ENCODE results near the gene ZNF768. TPM values are rescaled to one million over a fixed set of nuclear protein-coding genes. Genes with fewer than 3 reads are reported as not detected.

Gene ZNF768
- total RNA-seq: 10 to 100 TPM; 58.7 to 62.4 TPM
- long read RNA-seq, transcript ZNF768-201 (2 exons, 2,315 nt): major isoform, 6 of 17 reads
- long read RNA-seq, partial matches to known transcripts: 0 of 17 reads
- long read RNA-seq, other reads (novel, unspliced or antisense): 11 of 17 reads

DNA sequence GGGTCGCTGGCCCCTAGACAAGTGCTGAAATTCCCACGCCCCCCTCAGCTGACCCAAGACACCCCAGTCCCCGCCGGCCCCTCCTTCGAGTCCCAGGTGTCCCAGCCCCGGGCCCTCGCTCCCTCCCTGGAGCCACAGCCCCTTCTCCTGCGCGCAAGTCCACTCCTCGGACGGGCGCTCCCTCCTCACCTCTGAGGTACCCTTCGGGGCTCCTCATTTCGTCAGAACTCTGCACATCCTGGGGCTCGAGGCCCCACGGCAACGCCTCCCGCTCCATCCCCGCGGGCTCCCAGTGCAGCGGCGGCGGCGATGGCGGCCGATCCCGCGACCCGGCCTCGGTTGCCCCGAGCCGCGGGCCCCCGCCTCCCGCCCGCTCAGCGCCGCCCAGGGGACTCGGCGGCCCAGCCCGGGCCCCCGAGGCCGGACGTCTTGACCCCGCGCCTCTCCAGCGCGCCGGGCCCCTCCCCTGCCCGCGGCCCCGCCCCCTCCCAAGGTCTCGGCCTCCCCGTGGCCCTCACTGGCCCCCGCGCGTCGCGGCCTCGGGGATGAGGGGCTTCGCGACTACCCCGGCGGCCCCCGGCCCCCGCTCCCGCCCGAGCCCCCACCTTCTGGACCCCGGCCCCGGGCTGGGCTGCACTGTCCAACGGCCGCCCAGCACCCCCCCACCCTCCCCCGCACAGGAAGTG lies at the start of gene ZNF768:
TSS of gene ZNF768 (minus strand) at position 430 of the 686 bp plus-strand sequence. CDS start at position 277, 153 bp downstream.
- intact Hi-C loops (cut with DNase I, micrococcal nuclease): no loop called here
- DNase-seq: peak; percentile 60 to 76
- ATAC-seq: peak; percentile 35

GRCh38 chr16:30574678-30575077 lies 48.3 kb upstream of the ZNF768 start:
- no peak for DNase-seq
- intact Hi-C loops (cut with DNase I, micrococcal nuclease): no loop called here
- ATAC-seq: no peak

DNA sequence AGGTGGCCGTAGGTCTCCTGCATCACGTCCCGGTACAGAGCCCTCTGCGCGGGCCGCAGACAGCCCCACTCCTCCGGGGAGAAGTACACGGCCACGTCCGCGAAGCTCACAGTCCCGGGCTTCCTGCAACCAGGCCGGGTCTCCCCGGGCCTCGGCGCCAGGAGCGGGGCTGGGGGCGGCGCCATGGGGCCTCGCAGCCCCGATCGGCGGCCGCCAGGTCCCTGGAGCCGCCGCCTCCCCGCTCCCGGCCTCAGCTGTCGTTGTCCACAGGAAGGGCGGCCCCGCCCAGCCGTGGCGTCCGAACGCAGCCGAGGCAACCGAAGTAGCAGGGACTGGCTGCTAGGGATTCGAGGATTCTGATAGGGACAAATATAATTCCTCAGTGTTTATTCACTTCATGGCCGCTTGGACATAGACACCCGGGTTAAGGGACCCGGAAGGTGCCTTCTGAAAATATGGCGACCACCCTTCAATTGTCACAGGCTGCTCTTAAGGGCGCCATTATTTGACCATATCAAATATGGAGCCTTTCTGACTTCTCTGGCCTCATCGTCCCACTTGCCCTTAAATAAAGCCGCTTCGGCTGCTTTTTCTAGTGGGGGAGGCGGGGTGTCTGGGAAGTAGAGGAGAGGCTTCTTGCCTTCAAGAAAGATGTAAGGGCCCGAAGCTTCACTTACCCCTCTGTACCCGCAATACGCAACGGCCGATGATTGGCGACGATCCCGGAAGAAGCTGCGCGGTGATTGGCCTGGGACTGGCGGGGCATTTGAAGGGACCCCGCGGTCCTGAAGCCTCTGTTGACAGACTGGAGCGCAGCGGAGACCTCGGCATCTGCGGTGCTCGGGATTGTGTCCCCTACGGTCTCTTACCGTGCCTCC lies 45.3 kb upstream of the ZNF768 start, which contains the start of gene ZNF688:
TSS of gene ZNF688 (minus strand) at position 270 of the 878 bp plus-strand sequence. CDS start at position 185, 85 bp downstream.
- ATAC-seq (peak; percentile 83), DNase-seq (peak; percentile 94 to 97)
- intact Hi-C loops (cut with DNase I, micrococcal nuclease): no loop called here

DNA sequence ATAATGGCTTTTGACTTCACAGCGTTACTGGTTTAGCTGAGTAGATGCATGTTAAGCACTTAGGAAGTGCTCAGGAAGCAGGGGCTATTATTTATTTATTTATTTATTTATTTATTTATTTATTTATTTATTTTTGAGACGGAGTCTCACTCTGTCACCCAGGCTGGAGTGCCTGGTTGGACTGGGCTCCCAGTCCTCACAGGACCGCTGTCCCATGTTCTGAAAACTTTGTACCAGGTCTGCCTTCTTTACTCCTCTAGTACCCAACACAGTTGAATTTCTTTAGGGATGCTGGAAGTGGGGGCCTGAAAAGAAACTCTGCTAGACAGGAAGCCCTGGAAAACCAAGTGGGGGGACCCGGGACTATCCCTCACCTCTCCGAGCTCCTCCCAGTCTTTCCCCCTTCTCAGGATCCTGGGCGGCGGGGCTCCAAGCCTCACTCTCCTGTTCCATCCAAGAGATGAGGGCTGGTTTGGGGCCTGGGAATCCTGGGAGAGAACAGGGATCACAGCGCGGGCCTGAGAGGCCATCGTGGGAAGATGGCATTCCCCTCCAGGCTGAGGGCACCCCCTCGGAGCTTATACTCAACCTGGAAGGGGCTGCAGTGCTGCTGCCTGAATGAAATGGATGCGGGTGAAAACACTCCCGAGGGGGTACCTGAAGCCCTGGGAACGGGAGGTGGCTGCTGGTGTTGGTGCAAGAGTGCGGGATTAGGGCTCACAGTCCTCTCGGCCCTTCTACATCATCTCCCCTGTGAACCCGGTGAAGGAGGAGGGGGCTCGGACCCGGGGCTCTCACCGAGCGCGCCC lies 44.5 kb upstream of the ZNF768 start:
- peak in 1 of 2 donors; percentile 50 for DNase-seq
- peak; percentile 16 for ATAC-seq
- intact Hi-C loops (cut with DNase I, micrococcal nuclease): no loop called here

- no peak for DNase-seq
- ATAC-seq: no peak
- intact Hi-C loops (cut with DNase I, micrococcal nuclease): no loop called here
These were observed 43.6 kb upstream of the ZNF768 start for GRCh38 chr16:30569746-30570635.

DNA sequence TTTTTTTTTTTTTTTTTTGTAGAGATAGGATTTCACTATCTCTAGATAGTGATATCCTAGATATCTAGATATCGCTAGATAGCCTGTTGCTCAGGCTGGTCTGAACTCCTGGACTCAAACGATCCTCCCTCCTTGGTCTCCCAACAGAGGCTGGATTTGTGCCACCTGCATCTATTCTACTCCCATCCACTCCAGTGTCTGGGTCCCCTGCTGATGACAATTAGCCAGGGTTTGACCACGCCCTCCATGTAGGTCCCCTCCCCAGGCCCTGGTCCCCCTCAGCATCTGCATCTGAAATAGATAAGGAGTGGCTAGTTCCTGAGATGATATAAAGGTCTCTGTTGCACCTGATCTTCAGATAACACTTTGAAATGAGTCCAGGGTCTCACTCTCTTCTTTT lies 42.9 kb upstream of the ZNF768 start:
- no peak for ATAC-seq
- DNase-seq: no peak
- intact Hi-C loops (cut with DNase I, micrococcal nuclease): no loop called here

DNA sequence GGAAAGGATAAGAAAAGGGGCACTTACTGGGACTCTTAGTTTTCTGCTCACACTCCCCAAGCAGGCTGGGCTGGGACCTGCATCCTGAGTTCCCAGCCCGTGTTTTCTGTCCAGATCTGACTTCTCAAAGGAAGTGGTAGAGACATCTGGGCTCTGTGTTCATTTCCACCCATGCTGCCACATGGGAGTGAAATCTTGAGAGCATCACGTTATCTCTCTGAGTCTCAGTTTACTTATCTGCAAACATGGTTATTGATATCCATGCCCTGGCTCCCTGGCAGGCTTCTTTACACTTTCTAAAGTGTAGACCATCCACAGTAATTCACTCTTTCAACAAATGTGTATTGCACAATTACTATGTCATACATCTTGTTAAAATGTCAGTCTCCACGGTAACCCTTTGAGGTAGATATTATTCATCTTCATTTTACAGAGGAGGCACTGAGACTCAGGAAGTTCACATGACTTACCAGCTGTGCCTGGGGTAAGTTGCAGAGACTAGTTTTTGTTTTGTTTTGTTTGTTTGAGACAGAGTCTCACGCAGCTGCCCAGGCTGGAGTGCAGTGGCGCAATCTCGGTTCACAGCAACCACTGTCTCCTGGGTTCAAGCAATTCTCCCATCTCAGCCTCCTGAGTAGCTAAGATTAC lies 41.7 kb upstream of the ZNF768 start:
- DNase-seq: no peak
- intact Hi-C loops (cut with DNase I, micrococcal nuclease): no loop called here
- no peak for ATAC-seq

DNA sequence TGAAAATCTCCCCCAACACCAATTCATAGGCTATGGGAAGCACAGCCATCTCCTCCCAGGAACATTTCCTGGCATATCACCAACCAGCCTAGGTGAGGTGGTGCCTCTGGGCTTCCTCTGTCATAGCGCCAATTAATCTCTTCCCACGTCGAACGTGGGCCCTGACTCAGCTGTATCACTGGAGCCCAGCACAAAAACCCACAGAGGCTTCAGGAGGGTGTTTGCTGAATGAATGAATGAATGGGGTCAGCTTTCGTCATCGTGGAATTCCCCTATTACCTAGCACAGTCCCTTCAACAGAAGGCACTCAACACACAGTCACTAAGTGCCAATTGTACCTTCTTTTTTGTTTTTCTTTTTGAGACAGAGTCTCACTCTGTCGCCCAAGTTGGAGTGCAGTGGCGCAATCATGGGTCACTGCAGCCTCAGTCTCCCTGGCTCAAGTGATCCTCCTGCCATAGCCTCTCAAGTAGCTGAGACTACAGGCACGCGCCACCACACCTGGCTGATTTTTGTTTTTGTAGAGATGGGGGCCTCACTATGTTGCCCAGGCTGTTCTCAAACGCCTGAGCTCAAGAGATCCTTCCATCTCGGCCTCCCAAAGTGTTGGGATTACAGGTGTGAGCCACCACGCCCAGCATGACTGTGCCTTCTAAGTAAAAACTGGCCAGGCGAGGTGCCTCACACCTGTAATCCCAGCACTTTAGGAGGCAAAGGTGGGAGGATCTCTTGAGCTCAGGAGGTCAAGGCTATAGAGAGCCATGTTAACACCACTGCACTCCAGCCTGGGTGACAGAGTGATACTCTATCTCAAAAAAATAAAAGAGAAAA lies 41.0 kb upstream of the ZNF768 start:
- DNase-seq: no peak
- no peak for ATAC-seq
- intact Hi-C loops (cut with DNase I, micrococcal nuclease): no loop called here

- intact Hi-C loops (cut with DNase I, micrococcal nuclease): no loop called here
- DNase-seq: no peak
- ATAC-seq: no peak
These were observed 40.2 kb upstream of the ZNF768 start for GRCh38 chr16:30566531-30566930.

DNA sequence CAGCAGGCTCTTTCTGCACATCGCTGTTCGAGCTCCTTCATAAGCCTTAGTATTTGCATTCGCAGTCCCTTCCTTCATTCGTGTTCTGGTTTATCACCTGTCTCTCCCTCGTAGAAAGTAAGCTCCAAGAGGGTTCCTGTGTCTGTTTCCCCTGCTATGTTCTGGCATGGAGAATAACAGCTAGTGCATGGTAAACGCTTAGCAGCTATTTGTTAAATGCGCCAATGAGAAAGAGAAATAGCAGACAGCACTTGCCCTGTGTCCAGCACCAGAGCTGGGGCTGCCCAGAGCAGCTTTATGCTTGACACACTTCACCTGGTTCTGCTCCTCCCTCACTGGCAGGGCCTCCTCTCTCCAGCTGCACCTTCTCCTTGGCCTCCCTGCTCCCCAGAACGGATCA lies 39.6 kb upstream of the ZNF768 start:
- DNase-seq (no peak), ATAC-seq (no peak)
- intact Hi-C loops (cut with DNase I, micrococcal nuclease): no loop called here

GRCh38 chr16:30565526-30565925 lies 39.2 kb upstream of the ZNF768 start:
- no peak for ATAC-seq
- DNase-seq: no peak
- intact Hi-C loops (cut with DNase I, micrococcal nuclease): no loop called here

DNA sequence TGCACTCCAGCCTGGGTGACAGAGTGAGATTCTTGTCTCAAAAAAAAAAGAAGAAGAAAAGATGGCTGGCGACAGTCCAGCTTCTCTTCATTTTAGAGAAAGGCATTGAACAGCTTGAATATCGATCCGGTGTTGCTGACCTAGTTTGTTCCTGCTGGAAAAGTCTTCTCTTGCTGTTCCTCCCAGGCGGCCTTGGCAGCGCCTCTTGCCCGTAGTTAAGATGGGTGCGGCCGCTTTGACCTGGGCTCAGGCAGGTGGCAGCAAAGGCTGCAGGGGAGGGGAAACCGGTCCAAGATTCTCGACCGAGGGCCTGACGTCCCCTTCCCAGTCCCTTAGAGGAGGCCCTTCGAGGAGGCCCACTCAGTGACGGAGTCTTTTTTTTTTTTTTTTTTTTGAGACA lies 35.7 kb upstream of the ZNF768 start:
- DNase-seq: peak; percentile 63 to 75
- ATAC-seq: peak; percentile 35
- intact Hi-C loops (cut with DNase I, micrococcal nuclease): no loop called here

- peak; percentile 1 for ATAC-seq
- intact Hi-C loops (cut with DNase I, micrococcal nuclease): no loop called here
- DNase-seq: peak in 1 of 2 donors; percentile 56
These were observed 34.9 kb upstream of the ZNF768 start for GRCh38 chr16:30561089-30561816.

DNA sequence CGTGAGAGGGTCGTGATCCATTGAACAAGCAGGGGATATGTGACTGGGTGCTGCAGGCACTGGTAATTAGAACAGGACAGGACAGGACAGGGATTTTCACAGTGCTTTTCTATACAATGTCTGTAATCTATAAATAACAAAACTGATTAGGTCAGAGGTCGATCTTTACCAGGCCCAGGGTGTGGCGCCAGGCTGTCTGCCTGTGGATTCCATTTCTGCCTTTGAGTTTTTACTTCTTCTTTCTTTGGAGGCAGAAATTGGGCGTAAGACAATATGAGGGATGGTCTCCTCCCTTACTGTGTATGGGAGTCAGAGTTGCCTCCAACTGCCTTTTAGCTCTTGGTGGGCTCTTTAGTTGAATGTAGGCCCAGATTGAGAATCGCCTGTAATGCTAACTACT lies 33.3 kb upstream of the ZNF768 start:
- ATAC-seq: no peak
- no peak for DNase-seq
- intact Hi-C loops (cut with DNase I, micrococcal nuclease): no loop called here

GRCh38 chr16:30558789-30559377 lies 32.5 kb upstream of the ZNF768 start:
- no peak for DNase-seq
- intact Hi-C loops (cut with DNase I, micrococcal nuclease): no loop called here
- no peak for ATAC-seq

Measured in left colon (tissue), 2 donors.